GM18858 (cell line): ENCODE results near the gene PDZRN4.
A peak's percentile ranks its signal among the peaks of the same experiment; 100 is the strongest.
"Not testable (repeated sequence)": the region's sequence is repeated elsewhere in the genome, so short reads cannot be mapped to it uniquely, and the experiment has no call there.

Source experiments
- ATAC-seq: cut with Tn5 transposase; IDR thresholded peaks from one replicate; pipeline ENCODE4 v1.9.1; 2021; ENCODE audit not compliant: unreplicated experiment

The PDZRN4 gene

GRCh38 chr12:41188058-41188840, at the start of gene PDZRN4:
TSS of gene PDZRN4 (plus strand) at chr12:41188320.
- ATAC-seq = no peak

DNA sequence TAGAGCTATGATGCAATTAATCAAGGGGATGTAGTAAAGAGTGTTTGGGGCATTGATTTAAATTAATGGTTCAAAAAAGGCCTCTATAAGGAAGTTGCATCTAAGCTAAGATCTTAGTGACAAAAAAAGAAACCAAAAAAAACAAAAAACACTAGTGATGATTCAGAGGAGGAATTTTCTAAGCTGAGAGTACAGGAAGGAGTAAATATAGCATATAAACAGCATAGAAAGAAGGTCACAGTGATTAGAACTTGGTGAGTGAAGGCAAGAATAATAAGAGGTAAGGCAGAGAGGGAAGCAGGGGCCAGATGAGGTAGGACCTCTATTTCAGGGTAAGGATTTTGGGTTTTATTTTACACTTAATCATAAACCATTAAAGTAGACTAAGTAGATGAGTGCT, 48.0 kb upstream of the PDZRN4 start:
- no peak for ATAC-seq

GRCh38 chr12:41141104-41141503, 47.0 kb upstream of the PDZRN4 start:
- ATAC-seq = no peak

GRCh38 chr12:41142376-41142775, 45.7 kb upstream of the PDZRN4 start:
- no peak for ATAC-seq

GRCh38 chr12:41151793-41152192, 36.3 kb upstream of the PDZRN4 start:
- no peak for ATAC-seq

DNA sequence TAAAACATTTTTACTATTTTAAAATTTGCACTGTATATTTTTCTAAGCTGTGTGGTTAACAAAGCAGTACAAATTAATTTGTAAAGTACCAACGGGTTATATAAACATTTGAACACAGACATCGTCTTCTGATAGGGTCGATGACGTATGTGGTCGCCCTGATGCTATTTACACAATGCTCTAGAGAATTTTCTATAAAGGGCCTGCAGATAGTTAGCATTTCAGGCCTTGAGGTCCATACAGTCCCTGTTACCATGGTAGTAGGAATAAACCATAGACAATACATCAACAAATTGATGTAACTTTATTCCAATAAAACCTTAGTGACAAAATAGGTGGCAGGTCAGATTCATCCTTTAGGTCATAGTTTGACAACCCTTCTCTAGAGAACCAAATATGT, 25.7 kb upstream of the PDZRN4 start:
- no peak for ATAC-seq

DNA sequence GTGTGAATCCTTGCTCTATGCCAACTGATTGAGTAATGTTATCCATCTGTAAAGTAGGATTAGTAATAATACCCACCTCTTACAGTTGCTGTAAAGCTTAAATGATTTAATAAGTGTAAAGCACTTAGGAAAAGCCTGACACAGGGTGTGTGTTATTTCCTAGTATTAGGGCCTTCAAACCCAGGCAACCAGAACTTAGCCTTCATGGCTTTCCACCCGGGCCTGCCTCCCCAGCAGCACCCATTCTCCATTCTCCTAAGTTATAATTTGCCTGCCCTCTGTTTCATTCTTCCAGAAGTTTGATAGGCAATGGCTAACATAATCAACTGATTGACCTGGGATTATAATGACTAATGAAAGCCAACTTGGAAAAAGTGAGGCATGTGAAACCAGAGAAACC, 20.4 kb upstream of the PDZRN4 start:
- ATAC-seq = no peak

GRCh38 chr12:41174602-41175001, 13.5 kb upstream of the PDZRN4 start:
- no peak for ATAC-seq

DNA sequence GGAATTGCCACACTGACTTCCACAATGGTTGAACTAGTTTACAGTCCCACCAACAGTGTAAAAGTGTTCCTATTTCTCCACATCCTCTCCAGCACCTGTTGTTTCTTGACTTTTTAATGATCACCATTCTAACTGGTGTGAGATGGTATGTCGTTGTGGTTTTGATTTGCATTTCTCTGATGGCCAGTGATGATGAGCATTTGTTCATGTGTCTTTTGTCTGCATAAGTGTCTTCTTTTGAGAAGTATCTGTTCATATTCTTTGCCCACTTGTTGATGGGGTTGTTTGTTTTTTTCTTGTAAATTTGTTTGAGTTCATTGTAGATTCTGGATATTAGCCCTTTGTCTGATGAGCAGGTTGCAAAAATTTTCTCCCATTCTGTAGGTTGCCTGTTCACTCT, 8.6 kb upstream of the PDZRN4 start:
- ATAC-seq = not testable (repeated sequence)

DNA sequence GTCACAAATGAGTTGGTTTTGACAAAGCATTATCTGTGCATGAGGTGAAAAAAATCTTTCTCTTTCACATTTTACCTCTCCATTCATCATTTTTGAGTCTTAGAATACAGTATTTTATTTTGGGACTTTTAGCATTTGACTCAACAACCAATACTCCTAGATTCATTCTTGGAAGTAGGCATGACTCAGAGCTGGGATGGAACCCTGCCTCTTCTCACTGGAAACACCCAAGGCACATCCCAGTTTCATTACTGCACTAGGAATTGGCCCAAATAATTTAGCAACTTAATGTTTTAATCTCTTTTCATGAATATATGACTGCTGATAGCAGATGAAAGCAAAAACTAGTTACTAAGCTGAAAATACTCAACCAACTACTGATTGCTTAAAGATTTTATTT, 3.3 kb upstream of the PDZRN4 start:
- ATAC-seq = no peak

DNA sequence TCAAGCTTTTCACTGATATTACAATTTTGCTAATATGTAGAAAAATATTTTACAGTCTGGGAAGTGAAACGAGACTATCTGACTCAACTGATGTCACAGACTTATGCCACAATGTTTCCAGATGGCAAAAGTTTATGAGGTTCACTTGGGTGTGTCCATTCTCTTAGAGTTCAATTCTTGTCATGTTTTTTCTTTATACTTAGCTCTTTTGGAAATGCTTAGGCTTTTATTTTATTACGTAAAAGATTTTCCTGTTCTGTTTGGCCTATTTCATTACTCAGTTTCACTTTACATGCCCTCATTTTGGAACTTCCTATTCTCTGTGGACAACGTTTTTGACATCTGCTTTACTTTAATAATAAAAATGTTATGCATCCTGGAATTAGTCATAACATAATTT, 2.1 kb upstream of the PDZRN4 start:
- ATAC-seq = no peak

DNA sequence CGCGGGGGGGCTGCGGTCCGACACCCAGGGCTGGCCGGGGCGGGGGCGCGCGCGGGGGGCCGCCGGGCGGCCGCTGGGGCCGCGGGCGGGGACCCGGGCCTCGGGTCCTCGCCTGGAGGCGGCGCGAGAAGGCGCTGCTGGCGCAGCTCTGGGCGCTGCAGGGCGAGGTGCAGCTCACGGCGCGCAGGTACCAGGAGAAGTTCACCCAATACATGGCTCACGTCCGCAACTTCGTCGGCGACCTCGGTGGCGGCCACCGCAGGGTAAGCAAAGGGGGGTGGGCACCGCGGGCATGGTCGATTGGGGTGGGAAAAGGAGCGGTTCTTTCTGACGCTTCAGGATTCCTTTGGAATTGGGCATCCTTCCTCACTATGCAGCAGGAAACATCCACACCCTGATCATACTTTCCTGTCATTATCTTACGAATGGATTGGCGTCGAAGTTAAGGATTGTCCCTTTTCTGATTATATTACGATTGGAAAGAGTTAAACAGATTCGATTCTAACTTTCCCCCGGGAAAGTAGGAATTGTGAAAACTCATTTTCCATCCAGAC, 798 bp downstream of the PDZRN4 start:
- ATAC-seq = no peak

GRCh38 chr12:41189395-41190251, 1.5 kb downstream of the PDZRN4 start:
- no peak for ATAC-seq

GRCh38 chr12:41190338-41190737, 2.2 kb downstream of the PDZRN4 start:
- ATAC-seq = no peak

GRCh38 chr12:41191549-41191948, 3.4 kb downstream of the PDZRN4 start:
- not testable (repeated sequence) for ATAC-seq

- no peak for ATAC-seq
Measured at GRCh38 chr12:41193311-41193710, 5.2 kb downstream of the PDZRN4 start.

- ATAC-seq = no peak
Measured at GRCh38 chr12:41202051-41202450, 13.9 kb downstream of the PDZRN4 start.

GRCh38 chr12:41205070-41205709, 17.1 kb downstream of the PDZRN4 start:
- peak; percentile 63 for ATAC-seq

DNA sequence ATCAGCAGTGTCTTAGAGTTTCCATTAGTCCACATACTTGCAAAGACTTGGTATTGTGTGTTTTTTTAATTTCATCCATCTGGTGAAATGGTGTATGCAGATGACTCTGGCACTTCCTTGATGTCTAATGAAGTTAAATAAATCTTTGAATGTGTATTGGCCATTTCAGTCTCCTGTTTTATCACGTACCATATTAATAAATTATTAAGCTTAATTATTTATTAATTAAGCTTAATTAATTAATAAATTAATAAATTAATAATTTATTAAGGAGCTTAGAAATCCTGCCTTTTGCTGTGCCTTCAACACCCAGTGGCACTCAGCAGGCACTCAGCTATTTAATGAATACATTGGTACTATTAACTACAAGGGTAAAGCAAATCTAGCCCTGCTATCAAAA, 18.2 kb downstream of the PDZRN4 start:
- no peak for ATAC-seq

GRCh38 chr12:41211448-41211847, 23.3 kb downstream of the PDZRN4 start:
- ATAC-seq = no peak

- no peak for ATAC-seq
Measured at GRCh38 chr12:41212625-41213024, 24.5 kb downstream of the PDZRN4 start.
